ENCODE data around the gene TBC1D7.

The TBC1D7 gene

GRCh38 chr6:13267142-13267651 is 61.1 kb downstream of the TBC1D7 start:
- DNase-seq, result no peak

GRCh38 chr6:13263669-13264068 is 64.7 kb downstream of the TBC1D7 start:
- DNase-seq, result no peak

GRCh38 chr6:13262302-13263230 is 65.8 kb downstream of the TBC1D7 start:
- DNase-seq, result no peak

- DNase-seq, result peak; percentile 78 to 80
Observed at GRCh38 chr6:13261464-13261994, 66.8 kb downstream of the TBC1D7 start.

- no peak for DNase-seq
Observed at GRCh38 chr6:13260831-13261230, 67.5 kb downstream of the TBC1D7 start.

GRCh38 chr6:13260101-13260598 is 68.2 kb downstream of the TBC1D7 start:
- no peak for DNase-seq

- no peak for DNase-seq
Observed at GRCh38 chr6:13259393-13259792, 68.9 kb downstream of the TBC1D7 start.

- DNase-seq, result peak; percentile 92 to 93
Observed at GRCh38 chr6:13256266-13257001, 71.9 kb downstream of the TBC1D7 start.
